GM18499 (cell line): ENCODE data around the gene SLC16A7.

ENCODE experiments used
- ATAC-seq: cut with Tn5 transposase; IDR thresholded peaks from one replicate; pipeline ENCODE4 v1.9.1; 2021; ENCODE audit warnings: moderate number of reproducible peaks; ENCODE audit not compliant: insufficient read depth, unreplicated experiment

The SLC16A7 gene

DNA sequence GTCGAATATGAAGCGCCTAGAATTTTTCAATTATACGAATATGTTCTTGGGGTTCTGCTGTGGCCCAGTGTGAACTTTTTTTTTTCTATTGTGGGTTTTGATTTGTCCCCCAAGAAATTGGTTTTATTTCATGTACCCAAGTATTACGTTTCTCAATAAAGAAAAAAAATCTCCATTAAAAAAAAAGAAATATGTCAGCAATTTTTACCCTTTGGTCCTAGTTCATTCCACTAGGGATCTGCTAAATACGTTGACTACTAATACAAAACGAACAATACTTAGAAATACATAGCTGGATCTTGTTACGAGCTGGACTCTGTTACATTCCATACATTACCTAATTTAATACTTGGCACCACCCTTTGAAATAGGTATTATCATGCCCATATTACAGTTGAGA lies 216.9 kb downstream of the SLC16A7 start:
- ATAC-seq, result no peak

- ATAC-seq, result no peak
Measured at GRCh38 chr12:59820594-59821011, 224.8 kb downstream of the SLC16A7 start.

DNA sequence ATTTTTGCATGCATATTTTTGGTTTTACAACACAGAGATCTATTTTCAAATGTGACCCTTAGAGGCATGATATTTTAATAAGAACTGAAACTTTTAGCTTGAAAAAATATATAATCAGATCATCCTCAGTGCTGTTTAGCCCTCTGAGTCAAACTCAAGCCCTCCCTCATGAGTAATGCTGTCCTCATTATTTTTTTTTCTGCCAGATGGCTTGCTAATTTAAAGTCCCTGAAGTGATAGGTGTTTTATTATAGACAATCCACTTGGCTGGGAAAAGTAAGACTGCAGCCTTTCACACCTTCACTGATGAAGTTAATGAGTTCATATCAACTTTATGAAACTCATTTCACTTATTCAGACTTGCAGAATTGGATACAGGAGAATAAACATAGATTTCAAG lies 227.7 kb downstream of the SLC16A7 start:
- ATAC-seq, result no peak

DNA sequence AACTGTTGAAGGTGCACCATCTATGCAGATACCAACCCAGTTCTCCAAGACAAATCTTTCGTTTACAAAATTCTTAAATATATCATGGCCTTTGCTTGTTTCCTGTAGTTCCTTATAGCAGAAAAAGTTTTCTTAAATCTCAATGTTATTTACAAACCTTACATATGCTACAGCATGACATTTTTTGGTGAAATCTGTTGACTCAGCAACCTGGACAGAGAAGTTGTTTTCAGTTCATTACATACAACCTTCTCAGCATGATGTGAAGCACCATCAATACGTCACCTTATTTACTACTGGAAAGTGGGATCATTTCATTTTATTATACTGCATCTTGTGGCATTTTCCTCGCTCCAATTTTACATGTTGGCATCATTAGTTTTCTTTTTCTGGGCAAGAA lies 231.9 kb downstream of the SLC16A7 start:
- ATAC-seq, result no peak

GRCh38 chr12:59828521-59828920 lies 232.7 kb downstream of the SLC16A7 start:
- ATAC-seq, result no peak

DNA sequence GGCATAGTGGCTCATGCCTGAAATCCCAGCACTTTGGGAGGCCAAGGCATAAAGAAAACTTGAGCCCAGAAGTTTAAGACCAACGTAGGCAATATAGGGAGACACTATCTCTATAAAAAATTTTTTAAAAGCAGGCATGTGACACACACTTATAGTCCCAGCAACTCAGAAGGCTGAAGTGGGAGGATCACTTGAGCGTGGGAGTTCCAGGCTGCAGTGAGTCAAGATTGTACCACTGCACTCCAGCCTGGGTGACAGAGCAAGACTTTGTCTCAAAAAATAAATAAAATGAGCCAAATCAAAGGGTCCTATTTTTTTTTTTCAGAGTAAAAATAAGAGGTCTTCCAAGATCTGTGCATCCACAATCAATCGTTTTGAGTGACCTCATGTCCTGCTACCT lies 237.6 kb downstream of the SLC16A7 start:
- no peak for ATAC-seq

- no peak for ATAC-seq
Measured at GRCh38 chr12:59834659-59835474, 239.0 kb downstream of the SLC16A7 start.
